Activated T-cell treated with anti-CD3 and anti-CD28 coated beads, Interleukin-2, amount 50 U/mL, for 72 hours (primary cell): ENCODE results near the gene EGR2. TPM values are rescaled to one million over a fixed set of nuclear protein-coding genes. Genes with fewer than 3 reads are reported as not detected.

Experiments used
- ATAC-seq, 2 donors: fragments of 150-1000 bp; cut with Tn5 transposase; replicated peaks in 1 of 2; 2 replicates each; pipeline ENCODE4 v1.10.0; 2021; ENCODE audit warnings: moderate library complexity in 2 of 2, mild to moderate bottlenecking in 1 of 2
- DNase-seq, 2 donors: peaks; one replicate each; pipeline ENCODE4 v3.0.0; 2021 to 2022; ENCODE audit warnings: mixed read lengths in 1 of 2
- H3K27ac Mint-ChIP-seq: one replicate; pipeline ENCODE4 v1.8.0; 2022; ENCODE audit warnings: mild to moderate bottlenecking, moderate library complexity, mixed read lengths
- H3K27me3 Mint-ChIP-seq: one replicate; pipeline ENCODE4 v1.8.0; 2022; ENCODE audit warnings: low read depth, mixed read lengths
- H3K36me3 Mint-ChIP-seq, 2 donors: one replicate each; pipeline ENCODE4 v1.8.0; 2022; ENCODE audit warnings: mixed read lengths in 2 of 2, mild to moderate bottlenecking in 1 of 2; ENCODE audit not compliant: insufficient read depth in 2 of 2
- H3K4me1 Mint-ChIP-seq: one replicate; pipeline ENCODE4 v1.8.0; 2022; ENCODE audit warnings: low read depth, mixed read lengths
- H3K4me3 Mint-ChIP-seq, 2 donors: one replicate each; pipeline ENCODE4 v1.8.0; 2022; ENCODE audit warnings: mild to moderate bottlenecking in 2 of 2, mixed read lengths in 2 of 2, moderate library complexity in 2 of 2
- H3K9me3 Mint-ChIP-seq, 2 donors: one replicate each; pipeline ENCODE4 v1.8.0; 2022; ENCODE audit warnings: mixed read lengths in 2 of 2
- total RNA-seq, 2 donors: library from RNA; stranded (reverse); gene quantifications; one replicate each; pipeline ENCODE4 v1.2.3, GENCODE V29; 2022

The EGR2 gene
- total RNA-seq, 2 donors from 2014 or later, result 64.3 to 76.7 TPM

DNA sequence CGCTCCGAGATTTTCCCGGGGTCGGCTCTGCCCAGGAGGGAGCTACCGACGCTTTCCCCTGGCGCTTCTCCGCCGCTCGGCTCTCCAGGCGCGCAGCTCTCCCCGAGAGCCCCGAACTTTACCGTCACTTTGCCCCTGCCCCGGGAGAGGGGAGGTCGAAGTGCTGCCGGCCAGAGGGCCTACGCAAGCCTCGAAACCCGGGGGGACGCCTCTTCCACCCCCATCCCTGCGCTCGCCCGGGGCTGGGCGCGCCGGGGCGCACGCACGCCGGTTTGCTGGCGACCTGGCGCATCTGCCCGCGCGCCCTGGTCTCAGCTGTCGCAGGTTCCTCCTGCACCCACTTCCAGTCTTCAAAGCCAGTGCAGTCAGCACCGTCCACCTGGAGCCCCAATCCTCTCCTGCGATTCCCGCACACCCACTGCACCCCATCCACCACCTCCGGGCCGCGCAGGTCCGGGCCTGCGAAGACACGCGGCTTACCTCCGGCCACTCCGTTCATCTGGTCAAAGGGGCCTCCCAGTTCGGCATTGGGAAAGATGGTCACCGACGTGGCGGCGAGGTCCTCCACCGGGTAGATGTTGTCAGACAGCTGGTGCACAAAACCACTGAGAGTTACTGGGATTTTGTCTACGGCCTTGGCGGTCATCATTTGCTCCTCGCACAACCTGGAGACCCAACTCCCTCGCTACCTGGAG lies 638 bp downstream of the EGR2 start:
- ATAC-seq, result no peak
- Mint-ChIP-seq H3K36me3 (peaks cover 28 to 31% of the 10 kb centered on the region in 2 donors), H3K4me1 (peaks cover 69% of the 10 kb centered on the region), H3K27ac (peak overlapping the region; percentile 96), H3K9me3 (no peaks in the 10 kb centered on the region), H3K4me3 (peak overlapping the region; percentile 92), H3K27me3 (peaks cover 13% of the 10 kb centered on the region)
- DNase-seq, result peak; percentile 41 to 42

DNA sequence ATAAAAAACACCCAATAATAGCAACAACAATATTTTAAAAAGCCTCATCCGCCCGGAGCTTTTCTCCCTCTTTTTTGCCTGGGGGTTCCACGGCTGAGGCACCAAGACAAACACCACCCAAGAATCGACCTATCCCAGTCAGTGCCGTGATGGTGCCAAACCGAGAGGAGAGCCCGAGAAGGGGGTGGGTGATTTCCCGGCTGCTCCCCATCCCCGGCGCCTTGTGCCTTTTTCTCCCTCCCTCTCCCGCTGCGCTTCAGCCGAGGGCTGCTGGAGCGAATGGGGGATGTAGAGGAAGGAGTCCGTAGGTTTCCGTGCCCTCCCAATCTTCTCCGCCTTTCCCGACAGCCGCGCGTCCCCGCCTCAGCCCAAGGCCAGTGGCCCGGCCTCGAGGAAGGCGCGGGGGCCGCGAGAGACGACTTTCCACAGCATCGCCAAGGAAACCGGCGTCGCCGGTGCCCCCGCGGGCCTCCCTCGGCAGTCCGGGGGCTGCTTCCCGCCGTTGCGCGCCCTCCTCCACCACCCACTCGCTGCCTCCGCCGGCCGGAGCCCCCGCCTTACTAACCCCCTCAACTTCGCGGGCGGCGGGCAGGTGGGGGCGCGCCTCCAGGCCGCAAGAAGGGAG lies 1.3 kb downstream of the EGR2 start:
- Mint-ChIP-seq H3K9me3 (no peaks in the 10 kb centered on the region), H3K36me3 (peaks cover 28 to 31% of the 10 kb centered on the region in 2 donors), H3K27me3 (peaks cover 6% of the 10 kb centered on the region), H3K4me3 (peak overlapping the region; percentile 92), H3K4me1 (peaks cover 76% of the 10 kb centered on the region), H3K27ac (peak overlapping the region; percentile 95)
- ATAC-seq (no peak), DNase-seq (peak; percentile 30 to 35)

DNA sequence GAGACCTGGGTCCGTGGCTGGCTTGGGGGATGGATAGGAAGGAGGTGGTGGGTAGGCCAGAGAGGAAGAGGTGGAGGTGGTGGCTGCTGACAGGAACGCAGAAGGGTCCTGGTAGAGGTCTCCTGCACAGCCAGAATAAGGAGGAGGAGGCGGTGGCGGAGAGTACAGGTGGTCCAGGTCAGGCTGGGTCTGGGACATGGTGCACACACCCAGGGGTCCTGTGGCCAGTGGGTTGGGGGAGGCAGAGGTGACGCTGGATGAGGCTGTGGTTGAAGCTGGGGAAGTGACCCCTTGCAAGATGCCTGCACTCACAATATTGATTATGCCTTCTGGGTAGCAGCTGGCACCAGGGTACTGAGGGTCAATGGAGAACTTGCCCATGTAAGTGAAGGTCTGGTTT lies 2.2 kb downstream of the EGR2 start:
- ATAC-seq (no peak), DNase-seq (peak; percentile 9 to 12)
- Mint-ChIP-seq H3K27ac (peak overlapping the region; percentile 95), H3K27me3 (no peaks in the 10 kb centered on the region), H3K4me3 (peak overlapping the region; percentile 92), H3K4me1 (peaks cover 76% of the 10 kb centered on the region), H3K9me3 (no peaks in the 10 kb centered on the region), H3K36me3 (peaks cover 28 to 31% of the 10 kb centered on the region in 2 donors)

DNA sequence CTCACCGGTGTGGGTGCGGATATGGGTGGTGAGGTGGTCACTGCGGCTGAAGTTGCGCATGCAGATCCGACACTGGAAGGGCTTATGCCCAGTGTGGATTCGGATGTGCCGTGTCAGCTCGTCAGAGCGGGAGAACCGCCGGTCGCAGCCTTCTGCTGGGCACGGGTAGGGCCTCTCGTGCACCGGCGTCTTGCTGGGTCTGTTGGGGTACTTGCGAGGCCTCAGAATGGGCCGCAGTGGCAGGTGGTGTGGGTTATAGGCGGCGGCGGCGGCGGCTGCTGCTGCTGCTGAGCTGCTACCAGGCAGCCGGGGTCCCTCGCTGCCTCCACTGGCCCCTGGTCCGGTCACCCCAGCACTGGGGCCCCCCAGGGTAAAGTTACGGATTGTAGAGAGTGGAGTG lies 2.7 kb downstream of the EGR2 start:
- no peak overlapping the region for H3K27ac Mint-ChIP-seq
- no peak for DNase-seq
- peaks cover 30 to 34% of the 10 kb centered on the region in 2 donors for H3K36me3 Mint-ChIP-seq
- ATAC-seq, result no peak
- no peaks in the 10 kb centered on the region for H3K9me3 Mint-ChIP-seq
- no peaks in the 10 kb centered on the region for H3K27me3 Mint-ChIP-seq
- peaks cover 80% of the 10 kb centered on the region for H3K4me1 Mint-ChIP-seq
- peak overlapping the region; percentile 92 for H3K4me3 Mint-ChIP-seq

DNA sequence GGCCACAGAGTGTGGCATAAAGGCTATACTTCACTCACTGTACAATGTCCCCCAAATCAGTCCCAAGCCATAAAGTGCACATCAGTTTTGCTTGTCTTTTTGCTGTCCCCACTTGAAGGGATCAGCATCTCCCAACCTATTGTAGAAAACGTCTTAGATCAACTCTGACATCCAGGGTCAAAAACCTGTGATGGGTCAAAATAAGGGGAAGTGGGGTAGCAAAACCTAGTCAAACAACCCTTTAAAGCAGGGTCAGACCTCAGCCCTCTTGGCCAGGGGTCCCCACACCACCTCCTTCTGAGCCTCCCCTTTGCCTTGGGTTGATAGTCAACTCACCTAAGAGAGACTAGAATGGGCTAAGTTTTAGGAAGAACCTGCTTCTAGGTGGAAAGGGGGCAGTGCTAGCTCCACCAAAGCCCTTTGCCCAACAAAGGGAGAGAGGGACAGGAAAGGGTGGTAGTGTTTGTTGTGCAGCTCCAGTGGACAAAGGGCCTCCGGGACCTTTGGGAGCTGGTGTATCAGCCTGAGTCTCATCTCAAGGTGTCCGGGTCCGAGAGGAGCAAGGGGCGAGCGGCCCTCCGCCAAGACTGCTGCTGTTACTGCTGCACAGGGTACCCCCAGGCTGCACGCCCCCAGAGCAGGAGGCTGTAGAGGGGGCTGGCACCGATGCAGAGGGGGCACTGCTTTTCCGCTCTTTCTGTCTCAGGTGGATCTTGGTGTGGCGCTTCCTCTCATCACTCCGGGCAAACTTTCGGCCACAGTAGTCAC lies 3.3 kb downstream of the EGR2 start:
- no peak for ATAC-seq
- Mint-ChIP-seq H3K9me3 (no peaks in the 10 kb centered on the region), H3K27me3 (no peaks in the 10 kb centered on the region), H3K27ac (peak overlapping the region; percentile 19), H3K4me3 (peak overlapping the region; percentile 92), H3K36me3 (peaks cover 32 to 34% of the 10 kb centered on the region in 2 donors), H3K4me1 (peaks cover 80% of the 10 kb centered on the region)
- peak in 1 of 2 donors; percentile 9 for DNase-seq

DNA sequence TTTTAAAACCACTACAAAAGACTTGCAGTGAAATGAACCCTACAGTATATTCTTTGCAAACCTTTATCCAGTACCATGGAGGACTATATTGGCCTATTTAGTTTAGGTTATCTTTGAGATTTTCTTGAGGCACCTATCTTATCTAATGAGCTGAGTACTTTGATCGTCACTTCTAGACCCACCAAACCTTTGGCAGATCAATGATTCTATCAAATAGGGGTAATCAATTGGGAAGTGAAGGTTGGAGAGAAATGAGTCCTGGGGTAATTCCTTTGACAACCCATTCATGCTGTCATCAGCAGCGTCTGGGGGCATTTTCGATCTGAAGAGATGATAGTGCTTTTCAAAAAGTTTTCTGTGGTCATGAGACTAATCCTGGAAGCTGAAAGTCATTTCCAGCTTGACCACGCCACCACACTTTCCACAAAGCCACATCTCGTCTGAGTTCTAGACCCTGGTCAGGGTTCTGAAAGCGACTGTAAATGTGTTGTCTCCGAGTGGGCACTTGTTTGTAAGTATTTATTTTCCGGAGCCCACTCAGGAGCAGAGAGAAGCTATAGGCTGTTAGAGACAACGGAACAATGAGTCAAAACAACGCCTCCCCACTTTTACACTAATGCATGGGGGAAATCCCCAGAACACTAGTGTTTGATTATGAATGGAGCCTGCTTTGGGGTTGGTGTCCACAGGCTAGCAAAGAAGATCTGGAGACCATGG lies 4.8 kb downstream of the EGR2 start:
- Mint-ChIP-seq H3K36me3 (peaks cover 36% of the 10 kb centered on the region in 2 donors), H3K4me1 (peaks cover 87% of the 10 kb centered on the region), H3K27me3 (no peaks in the 10 kb centered on the region)

DNA sequence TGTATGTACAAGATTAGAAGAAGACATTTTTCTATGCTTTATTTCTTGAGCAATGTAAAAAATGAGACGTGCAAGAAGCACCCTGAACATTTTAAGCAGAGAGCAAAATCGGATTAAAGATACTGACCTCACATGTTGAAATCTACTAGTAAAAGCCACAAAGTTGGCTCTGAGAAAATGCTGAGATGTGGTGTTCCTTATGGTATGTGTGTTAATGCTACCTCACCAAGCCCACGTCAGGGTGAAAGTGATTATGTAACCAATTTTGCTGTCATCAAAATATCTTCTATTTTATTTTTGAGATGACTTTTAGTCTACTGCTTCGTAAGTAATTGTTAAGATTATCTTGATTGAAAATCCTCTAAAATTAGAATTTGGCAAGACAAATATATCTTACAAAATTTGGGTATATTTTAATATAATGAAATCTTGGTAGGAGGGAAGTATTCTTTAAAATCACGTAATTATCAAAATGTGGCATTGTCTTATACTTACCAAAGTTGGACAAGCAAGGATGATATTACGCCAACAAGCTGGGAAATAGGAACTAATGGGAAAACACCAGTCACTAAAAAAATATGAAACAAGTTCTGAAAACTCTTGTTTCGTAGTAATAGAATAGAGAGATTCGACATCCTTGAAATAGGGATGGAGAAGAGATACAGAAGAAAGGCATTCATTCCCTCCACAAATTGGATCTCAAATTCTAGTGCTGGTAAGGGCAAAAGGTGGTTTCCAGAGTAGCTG lies 5.8 kb downstream of the EGR2 start:
- peak overlapping the region in 1 of 2 donors; percentile 87 for H3K4me3 Mint-ChIP-seq
- ATAC-seq, result no peak
- peaks cover 27 to 32% of the 10 kb centered on the region in 2 donors for H3K36me3 Mint-ChIP-seq
- DNase-seq, result no peak
- H3K9me3 Mint-ChIP-seq, result no peaks in the 10 kb centered on the region
- H3K27ac Mint-ChIP-seq, result peak overlapping the region; percentile 51
- H3K4me1 Mint-ChIP-seq, result peaks cover 86% of the 10 kb centered on the region
- H3K27me3 Mint-ChIP-seq, result no peaks in the 10 kb centered on the region

More for the DNA sequence above, 4.8 kb downstream of the EGR2 start:
- Mint-ChIP-seq H3K27ac (peak overlapping the region; percentile 92), H3K4me3 (peak overlapping the region; percentile 87 to 92), H3K9me3 (no peaks in the 10 kb centered on the region)
- ATAC-seq, result peak; percentile 76 to 78
- DNase-seq, result peak; percentile 88 to 91

DNA sequence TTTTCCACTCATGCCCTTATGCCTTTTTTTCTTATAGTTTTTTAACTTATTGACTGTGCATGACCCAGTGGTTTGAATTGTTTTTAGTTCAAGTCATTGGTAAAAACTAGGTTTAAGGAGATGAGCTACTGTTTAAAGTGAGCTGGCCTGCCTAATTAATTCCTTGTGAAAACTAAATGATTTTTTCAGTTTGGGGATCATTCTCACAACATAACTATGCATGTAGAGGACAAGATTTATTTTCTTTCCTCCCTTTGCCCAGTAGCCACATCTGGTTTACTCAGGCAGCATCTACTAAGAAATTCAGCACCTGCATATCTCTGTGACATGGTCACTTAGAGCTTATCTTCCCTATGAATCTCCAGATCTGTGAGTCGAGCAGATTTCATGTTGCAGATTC lies 9.9 kb downstream of the EGR2 start:
- H3K27me3 Mint-ChIP-seq, result no peaks in the 10 kb centered on the region
- peaks cover 6 to 11% of the 10 kb centered on the region in 2 donors for H3K36me3 Mint-ChIP-seq
- peak overlapping the region; percentile 93 for H3K27ac Mint-ChIP-seq
- ATAC-seq (no peak), DNase-seq (no peak)
- peak overlapping the region; percentile 90 to 98 for H3K4me3 Mint-ChIP-seq
- peaks cover 59% of the 10 kb centered on the region for H3K4me1 Mint-ChIP-seq
- H3K9me3 Mint-ChIP-seq, result no peaks in the 10 kb centered on the region

DNA sequence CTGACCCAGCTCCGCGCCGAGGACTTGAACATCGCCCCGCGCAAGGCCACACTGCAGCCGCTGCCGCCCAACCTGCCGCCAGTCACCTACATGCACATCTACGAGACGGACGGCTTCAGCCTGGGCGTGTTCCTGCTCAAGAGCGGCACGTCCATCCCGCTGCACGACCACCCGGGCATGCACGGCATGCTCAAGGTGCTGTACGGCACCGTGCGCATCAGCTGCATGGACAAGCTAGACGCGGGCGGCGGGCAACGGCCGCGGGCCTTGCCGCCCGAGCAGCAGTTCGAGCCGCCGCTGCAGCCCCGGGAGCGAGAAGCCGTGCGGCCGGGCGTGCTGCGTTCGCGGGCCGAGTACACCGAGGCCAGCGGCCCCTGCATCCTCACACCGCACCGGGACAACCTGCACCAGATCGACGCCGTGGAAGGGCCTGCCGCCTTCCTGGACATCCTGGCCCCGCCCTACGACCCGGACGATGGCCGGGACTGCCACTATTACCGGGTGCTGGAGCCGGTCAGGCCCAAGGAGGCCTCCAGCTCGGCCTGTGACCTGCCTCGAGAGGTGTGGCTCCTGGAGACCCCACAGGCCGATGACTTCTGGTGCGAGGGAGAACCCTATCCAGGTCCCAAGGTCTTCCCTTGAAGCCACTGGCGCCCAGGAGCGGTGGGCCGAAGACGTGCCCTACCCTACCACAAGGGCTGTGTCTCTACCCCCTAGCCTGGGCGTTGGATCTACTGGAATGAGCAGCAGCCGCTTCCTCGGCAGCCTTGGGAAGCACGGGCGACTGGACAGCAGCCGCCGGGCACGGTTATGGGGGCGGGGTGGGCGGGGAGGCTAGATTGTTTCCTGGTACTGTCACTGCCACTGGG lies 10.7 kb downstream of the EGR2 start:
- DNase-seq, result peak; percentile 10 to 26

DNA sequence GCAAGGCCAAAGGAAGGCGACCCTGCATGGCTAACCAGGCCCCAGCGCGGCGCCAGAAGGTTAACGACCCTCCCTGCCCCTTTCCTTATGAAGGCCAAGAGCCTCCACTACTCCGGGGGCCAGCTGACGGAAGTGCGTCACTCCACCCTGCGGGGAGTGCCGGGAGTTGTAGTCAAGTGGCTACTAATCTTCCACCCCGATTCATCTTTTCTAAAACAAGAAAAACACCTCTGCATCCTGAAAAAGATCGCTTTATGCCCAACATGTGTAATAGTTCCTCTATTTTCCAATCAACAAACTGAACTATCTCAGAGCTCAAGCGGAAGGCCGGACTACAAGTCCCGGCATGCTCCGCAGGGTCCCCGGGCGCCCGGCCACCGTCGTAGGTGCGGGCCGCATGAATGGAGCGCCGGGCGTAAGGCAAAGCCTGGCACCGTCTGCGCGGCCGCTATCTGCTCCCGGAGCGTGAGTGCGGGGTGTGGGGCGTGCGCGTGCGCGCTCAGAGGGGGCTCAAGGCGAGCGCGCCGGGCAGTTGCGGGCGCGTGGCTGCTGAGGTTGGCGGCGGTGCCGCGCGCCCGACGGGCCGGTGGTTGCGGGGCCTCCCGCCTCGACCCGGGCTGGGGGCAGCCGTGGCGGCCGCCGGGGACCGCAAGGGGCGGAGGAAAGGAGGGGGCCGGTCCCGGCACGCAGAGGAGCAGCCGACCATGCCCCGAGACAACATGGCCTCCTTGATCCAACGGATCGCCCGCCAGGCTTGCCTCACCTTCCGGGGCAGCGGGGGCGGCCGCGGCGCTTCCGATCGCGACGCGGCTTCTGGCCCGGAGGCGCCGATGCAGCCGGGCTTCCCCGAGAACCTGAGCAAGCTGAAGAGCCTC lies 11.6 kb downstream of the EGR2 start, which contains the start of gene ADO:
Gene ADO (plus strand): TSS at position 365 of the 875 bp plus-strand sequence. CDS start 340 bp downstream, at position 705.
- H3K9me3 Mint-ChIP-seq, result no peaks in the 10 kb centered on the region
- H3K27ac Mint-ChIP-seq, result peak within 1 kb of the TSS; percentile 100
- peaks cover 9% of the 10 kb centered on the region for H3K27me3 Mint-ChIP-seq
- H3K4me3 Mint-ChIP-seq, result peak within 1 kb of the TSS; percentile 90 to 98
- H3K4me1 Mint-ChIP-seq, result peaks cover 43% of the 10 kb centered on the region
- DNase-seq, result peak; percentile 85 to 86
- H3K36me3 Mint-ChIP-seq, result peaks cover 6 to 11% of the 10 kb centered on the region in 2 donors
- peak; percentile 90 to 92 for ATAC-seq

More for the DNA sequence above, 10.7 kb downstream of the EGR2 start:
- H3K4me1 Mint-ChIP-seq, result peaks cover 51% of the 10 kb centered on the region
- H3K4me3 Mint-ChIP-seq, result peak overlapping the region; percentile 90 to 98
- H3K9me3 Mint-ChIP-seq, result no peaks in the 10 kb centered on the region
- peaks cover 5% of the 10 kb centered on the region for H3K27me3 Mint-ChIP-seq
- ATAC-seq, result peak in 1 of 2 donors; percentile 22
- peak overlapping the region; percentile 93 for H3K27ac Mint-ChIP-seq
- peaks cover 6 to 11% of the 10 kb centered on the region in 2 donors for H3K36me3 Mint-ChIP-seq
